CMK (cell line): ENCODE measurements around the gene PIEZO1.
"Not testable (repeated sequence)": the region's sequence is repeated elsewhere in the genome, so short reads cannot be mapped to it uniquely, and the experiment has no call there.

Experiments used
- DNase-seq: peaks from one replicate; pipeline ENCODE4 v3.0.0-alpha.2; 2010; ENCODE audit warnings: low read depth

The PIEZO1 gene

DNA sequence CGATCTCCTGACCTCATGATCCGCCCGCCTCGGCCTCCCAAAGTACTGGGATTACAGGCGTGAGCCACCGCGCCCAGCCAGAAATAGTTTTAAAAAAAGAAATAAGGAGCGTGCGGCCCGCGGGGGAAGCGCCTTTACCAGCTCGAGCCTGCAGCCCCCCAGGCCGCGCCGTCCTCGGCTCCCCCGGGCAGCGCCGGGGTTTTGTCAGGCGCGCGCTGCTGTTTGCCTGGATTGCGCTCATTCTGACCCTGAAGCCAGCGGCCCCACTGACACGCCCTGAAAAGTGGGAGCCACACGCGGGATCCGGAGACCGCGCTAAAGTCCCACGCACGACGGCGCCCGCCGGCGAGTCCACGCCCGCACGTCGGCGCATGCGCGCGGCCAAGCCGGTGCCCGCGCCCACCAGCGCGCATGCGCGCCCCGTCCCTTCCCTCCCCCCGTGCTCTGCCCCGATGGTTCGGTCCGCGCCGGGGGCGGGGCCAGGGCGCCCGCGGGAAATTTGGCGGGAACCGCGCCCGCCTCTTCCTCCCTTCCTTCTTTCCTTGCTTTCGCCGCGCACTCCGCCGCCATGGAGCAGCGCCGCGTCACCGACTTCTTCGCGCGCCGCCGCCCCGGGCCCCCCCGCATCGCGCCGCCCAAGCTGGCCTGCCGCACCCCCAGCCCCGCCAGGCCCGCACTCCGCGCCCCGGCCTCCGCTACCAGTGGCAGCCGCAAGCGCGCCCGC lies 18.4 kb upstream of the PIEZO1 start, which contains the start of gene CDT1:
TSS of gene CDT1 (plus strand) at position 526 of the 724 bp plus-strand sequence. CDS start at position 569, 43 bp downstream.
- DNase-seq = no peak

DNA sequence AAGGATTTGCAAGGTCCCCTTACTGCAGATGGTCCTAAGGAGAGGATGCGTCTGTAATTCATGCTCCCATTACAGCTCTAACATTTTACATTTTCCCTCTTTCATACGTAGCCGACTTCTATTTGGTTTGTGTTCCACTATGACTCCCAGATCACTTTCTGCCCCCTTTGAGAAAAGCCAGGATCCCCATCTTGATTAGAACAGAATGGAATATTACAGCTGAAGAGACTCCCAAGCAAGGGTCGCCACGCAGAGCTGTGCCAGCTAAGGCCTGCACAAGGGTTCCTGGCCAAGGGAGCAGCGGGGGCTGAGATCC lies 15.2 kb upstream of the PIEZO1 start:
- no peak for DNase-seq

DNA sequence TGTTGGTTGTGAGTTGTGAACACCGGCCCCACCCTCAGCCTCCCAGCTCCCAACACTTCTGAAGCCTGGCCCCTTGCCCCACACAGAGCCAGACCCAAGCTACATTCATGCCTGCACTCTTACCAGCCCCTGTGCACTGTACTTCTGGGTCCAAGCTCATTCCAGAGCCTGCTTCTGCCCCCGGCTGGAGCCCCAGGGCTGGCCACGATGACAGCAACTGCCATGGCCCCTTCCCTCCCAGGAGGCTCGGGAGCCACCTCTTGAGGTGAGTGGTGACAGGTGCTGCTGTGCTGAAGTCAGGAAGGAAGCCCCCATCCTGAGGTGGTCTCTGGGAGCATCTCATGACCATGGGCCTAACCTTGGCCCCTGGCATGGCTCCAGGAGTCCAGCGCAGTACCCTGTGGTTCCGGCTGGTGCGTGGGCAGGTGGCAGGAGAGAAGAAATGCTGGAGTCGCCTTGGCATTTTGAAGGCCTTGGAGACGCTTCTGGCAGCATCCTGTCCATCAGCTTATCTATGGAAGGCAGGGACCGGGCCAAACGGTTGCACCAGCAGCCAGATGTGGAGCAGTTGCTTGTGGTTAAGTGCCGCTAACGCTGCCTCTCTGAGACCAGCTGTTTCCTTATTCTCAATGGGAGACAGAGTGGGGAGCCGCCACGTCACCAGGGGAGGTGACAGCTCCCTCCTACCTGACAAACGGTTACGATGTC lies 14.7 kb upstream of the PIEZO1 start:
- peak; percentile 92 for DNase-seq

DNA sequence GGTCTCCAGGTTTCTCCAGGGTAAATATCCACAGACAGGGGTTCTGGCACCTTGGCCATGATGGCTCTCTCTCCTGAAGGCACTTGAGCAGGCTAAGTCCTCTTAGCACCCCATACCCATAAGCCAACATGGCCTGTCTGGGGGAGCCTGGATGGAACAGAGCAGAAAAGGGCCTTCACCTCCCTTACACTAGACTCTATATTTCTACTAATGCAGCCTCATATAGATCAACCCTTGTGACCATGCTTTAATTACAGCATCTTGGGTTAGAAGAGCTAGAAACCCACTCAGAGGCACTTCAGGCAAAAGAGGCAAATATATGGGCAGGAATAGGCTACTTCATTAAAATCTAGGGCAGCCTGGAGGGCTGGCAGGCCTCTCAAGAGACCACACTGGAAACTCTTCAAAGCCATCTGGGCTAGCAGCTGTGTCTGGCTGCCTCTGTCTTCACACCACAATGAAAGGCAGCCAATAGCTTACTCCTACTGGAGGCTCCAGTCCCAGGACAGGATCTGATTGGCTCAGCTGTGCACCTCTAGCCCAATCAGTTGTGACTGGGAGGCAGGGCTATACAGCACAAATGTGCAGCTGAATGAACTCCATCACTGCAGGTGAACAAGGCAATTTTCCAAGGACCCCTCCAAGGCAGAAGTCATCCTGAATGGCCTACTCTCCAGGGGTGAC lies 13.9 kb upstream of the PIEZO1 start:
- DNase-seq = no peak

DNA sequence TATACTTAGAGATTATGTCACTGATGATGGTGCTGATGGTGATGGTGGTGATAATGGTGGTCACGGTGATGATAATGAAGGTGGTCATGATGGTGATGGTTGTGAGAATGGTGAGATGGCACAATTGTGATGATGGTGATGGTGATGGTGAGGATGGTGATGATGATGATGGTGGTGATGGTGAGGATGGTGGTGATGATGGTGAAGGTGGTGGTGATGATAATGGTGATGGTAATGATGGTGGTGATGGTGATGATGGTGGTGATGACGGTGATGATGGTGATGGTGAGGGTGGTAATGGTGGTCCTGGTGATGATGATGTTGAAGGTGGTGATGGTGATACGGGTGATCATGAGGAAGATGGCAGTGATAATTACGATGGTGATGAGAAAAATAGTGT lies 13.1 kb upstream of the PIEZO1 start:
- DNase-seq = no peak

DNA sequence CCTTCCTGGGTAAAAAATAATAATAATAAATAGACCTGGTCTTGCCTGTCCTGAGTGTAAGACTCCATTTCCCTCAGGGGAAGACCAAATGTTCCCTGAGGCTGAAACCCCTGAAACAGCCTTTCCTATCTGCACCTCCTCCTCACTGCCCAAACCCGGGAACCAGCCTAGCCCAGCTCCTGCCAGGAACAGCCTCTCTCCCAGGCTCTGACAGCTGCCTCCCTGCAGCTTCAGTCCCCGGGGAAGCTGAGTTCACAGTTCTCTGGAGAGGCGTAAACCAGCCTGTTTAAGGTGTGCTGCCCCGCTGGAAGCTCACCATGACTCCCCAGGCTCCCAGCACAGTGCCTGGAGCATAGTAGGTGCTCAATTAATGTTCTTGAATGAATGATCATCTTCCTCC lies 11.3 kb upstream of the PIEZO1 start:
- DNase-seq = no peak

DNA sequence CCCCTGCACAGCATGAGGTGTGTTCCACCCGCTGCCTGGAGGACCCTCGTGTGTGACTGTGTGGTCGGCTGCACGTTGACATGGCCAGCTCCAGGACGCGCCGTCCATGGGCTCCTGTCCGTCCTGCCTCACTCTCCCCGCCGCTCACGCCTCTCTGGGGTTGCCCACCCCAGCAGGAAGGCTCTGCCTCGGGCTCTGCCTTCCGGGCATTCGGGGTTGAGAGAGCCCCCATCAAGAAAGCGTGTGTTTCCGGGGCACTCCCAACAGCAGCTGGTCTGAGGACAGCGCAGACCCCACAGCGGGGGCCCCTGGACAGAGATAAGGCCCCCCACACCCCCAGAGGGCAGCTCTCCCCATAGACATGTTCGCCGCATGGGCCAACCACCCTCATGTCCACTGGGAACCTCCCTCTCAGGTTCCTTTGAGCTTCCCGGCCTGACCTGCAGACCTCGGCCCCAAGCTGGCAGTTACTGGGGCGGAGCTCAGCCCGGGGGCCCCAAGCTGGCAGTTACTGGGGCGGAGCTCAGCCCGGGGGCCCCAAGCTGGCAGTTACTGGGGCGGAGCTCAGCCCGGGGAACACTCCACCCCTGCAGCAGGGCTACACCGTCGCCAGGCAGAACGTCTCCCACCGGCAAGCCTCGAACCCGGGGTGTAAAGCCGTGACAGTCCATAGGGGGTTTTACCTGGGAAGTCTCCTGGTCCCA lies 8.4 kb upstream of the PIEZO1 start:
- peak; percentile 79 for DNase-seq

DNA sequence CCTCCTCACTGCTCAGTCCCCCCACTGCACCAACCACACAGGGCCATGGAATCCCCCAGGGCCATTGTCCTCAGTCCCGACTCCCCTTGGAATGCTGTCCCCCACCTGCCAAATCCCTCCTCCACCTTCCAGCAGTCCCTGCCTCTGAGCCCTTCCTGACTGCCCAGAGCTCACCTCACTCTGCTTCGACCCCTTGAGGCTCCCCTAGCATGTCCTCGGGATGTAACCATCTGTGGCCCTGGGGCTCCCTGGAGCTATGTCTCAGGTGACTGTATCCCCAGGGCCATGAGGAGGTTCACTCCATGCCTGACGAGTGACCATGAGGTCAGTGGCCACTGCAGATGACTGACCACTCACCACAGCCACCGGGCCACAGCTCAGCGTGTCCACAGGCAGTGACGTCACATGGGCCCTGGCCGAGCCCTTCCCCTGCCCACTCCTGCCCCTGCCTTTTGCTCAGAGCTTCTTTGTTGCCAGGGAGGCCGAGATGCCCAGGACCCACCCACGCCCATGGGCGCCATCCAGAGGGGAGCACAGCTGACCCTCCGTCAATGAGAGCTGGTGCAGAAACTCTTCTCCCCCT lies 7.7 kb upstream of the PIEZO1 start:
- DNase-seq = no peak

DNA sequence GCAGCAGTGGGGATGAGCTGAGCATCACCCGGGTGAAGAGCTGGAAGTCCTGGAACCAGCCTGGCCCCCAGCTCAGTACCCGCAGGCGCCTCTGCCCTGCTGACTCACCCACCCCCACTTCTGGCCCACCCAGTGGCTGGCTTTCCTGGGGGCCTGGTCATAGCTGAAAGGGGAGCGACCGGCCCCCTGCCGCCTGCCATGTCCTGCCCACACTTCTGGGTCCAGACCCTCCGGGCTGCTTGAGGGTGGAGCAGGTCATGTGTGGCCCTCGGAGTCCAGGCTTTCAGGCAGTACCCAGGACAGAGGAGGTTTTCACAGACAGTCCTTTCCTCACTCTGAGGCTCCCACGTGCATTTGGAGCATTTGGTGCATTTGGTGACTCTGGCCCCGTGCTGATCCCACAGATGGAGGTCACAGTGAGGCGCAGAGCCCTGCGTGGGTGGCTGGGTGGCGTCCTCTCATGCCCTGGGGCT lies 7.1 kb upstream of the PIEZO1 start:
- no peak for DNase-seq

DNA sequence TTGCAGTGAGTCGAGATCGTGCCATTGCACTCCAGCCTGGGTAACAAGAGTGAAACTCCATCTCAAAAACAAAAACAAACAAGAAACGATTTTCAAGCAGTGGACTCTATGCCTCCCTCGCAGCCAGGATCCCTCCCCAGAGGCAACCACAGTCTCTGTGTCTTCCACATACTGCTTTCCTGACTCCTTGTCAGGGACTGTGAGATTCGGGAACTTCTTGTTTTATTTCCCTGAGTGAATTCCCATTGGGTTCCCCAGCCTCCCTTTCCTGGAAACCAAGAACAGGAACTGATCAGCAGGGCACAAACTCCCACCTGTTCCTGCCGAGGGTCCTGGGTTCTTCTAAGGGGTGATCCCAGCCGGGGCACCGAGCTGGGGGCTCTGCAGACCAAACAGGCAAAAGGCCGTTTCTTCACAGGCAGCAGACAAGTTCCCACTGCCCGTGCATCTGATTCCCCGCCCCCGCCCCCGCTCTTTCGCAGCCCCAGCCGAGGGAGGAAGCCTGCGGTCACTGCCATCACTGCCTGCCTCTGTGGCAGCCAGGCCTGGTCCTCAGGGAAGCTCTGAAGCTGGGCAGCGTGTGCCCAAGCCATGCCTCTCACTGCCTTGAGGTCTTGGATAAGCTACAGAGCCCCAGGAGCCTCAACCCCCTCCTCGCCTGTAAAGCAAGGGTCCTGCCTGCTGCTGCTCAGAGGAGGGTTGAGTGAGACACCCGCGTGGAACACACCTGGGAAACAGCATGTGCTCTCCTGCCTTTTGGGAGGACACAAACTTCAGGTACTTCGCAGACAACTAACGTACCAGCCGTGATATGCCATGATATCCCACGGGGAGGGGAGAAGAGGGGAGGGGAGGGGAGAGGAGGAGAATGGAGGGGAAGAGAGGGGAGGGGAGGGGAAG lies 5.5 kb upstream of the PIEZO1 start:
- peak; percentile 74 for DNase-seq

DNA sequence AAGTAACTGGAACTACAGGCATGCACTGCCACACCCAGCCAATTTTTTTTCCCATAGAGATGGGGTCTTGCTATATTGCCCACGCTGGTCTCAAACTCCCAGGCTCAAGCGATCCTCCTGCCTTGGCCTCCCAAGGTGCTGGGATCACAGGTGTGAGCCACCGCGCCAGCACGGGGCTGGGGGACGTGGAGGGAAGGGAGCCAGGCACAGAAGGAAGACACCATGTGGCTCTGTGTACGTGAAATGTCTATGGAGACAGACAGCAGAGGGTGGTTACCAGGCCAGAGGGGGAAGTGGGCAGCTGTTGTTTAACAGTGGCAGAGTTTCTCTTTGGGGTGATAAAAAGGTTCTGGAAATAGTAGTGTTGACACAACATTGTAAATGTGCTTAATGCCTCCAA lies 4.6 kb upstream of the PIEZO1 start:
- no peak for DNase-seq

DNA sequence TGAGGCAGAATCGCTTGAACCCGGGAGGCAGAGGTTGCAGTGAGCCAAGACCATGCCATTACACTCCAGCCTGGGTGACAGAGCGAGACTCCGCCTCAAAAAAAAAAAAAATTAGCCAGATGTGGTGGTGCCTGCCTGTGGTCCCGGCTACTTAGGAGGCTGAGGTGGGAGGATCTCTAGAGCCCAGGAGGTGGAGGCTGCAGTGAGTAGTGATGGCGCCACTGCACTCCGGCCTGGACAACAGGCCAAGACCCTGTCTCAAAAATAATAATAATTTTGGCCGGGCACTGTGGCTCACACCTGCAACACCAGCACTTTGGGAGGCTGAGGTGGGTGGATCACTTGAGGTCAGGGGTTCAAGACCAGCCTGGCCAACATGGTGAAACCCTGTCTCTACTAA lies 3.7 kb upstream of the PIEZO1 start:
- not testable (repeated sequence) for DNase-seq

DNA sequence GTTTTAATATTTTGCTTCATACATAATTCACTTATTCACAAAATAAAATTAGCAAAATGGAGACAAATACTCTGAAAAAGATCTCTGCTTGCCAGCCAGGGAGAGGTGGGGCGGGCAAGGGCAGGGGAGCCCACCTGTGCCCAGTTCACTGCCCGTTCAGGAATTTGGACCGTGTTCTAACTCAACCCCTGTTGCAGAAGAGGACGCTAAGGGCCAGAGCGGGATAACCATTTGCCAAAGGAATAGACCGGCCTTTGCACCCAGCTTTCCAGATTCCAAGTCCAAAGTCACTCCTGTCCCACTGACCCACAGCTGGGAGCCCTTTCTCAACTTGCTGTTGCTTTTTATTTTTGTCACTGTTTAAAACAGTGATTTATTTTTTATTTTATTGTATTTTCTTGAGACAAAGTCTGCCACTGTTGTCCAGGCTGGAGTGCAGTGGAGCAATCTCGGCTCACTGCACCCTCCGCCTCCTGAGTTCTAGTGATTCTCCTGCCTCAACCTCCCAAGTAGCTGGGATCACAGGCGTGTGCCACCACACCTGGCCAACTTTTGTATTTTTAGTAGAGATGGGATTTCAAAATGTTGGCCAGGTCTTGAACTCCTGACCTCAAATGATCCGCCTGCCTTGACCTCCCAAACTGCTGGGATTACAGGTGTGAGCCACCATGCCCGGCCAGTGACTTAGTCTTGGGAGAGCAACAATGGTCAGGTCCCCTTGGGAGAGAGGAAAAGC lies 2.7 kb upstream of the PIEZO1 start:
- no peak for DNase-seq

DNA sequence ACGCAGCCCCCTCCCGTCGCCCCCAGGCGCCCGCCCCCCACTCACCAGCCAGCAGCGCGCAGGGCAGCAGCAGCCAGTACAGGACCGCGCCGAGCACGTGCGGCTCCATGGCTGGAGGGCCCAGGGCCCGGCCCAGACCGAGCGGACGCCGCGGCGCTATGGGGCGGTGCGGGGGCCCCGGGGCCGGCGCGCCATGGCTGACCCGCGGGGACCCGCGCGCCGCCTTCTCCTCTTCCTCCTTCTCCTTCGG lies 239 bp downstream of the PIEZO1 start:
- DNase-seq = no peak

DNA sequence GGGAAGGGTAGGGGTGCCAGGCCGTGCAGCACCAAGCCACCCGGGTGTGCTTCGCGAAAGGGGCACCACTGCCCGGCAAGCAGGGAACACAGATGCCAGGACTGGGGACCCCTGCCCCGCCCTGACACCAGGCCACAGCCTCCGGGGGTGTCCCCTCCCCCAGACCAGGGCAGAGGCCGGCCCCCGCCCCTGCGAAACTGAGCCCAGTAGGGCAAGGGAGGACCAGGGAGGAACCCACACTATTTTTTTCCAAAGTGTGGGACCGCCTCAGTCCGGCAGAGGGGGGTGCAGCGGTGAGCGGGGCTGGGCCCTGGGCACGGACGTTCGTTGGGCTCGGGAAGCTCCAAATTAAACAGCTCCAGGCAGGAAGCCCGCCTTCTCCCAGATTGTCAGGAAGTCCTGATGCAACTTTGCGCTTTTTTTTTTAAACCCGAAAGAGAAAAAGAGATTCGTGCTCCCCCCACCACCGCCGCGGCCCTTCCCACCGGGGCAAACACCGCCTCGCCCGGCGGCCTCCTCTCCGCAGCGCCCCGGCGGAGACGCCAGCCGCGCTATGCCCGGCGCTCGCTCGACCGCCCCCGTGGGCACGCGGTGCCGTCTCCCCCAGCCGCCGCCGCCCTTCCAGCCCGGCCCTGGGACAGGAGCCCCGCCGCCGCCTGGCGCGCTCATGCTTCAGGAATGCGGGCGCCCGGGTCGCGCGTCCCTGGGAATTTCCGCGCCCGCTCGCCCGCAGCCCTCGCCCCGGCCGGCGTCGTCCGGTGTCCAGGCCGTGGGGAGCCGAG lies 755 bp downstream of the PIEZO1 start:
- peak; percentile 75 for DNase-seq

DNA sequence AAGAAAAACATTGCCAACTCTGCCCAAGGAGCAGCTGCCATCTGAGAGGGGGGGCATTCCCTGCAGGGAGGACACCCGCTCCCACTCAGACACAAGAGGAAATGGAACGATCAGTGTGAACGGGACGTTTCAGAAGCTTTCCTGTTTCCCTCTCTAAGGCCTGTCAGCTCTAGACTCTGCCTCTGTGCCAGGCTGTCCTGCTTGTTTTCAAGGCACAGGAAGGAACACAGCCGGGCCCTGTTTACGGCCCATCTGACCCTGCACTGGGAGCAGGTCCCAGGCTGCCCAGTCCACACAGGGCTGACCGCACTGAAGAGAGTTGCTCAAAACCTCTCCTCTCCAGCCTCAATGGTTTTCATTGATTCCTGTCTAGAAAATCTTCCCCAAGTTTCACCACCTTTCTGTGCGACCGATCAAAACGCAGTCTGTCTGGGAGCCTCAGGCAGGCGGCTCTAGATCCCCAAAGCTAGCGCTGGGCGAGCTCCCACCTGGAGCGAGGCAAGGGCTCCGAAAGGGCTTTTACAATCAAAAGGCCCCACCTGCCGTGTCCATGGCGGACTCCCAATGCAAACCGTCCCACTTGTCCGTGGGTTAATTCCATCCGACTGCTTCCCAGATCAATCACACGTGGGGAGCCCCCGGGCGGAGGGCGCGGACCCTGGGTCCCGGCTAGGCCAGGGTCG lies 1.5 kb downstream of the PIEZO1 start:
- DNase-seq = no peak

DNA sequence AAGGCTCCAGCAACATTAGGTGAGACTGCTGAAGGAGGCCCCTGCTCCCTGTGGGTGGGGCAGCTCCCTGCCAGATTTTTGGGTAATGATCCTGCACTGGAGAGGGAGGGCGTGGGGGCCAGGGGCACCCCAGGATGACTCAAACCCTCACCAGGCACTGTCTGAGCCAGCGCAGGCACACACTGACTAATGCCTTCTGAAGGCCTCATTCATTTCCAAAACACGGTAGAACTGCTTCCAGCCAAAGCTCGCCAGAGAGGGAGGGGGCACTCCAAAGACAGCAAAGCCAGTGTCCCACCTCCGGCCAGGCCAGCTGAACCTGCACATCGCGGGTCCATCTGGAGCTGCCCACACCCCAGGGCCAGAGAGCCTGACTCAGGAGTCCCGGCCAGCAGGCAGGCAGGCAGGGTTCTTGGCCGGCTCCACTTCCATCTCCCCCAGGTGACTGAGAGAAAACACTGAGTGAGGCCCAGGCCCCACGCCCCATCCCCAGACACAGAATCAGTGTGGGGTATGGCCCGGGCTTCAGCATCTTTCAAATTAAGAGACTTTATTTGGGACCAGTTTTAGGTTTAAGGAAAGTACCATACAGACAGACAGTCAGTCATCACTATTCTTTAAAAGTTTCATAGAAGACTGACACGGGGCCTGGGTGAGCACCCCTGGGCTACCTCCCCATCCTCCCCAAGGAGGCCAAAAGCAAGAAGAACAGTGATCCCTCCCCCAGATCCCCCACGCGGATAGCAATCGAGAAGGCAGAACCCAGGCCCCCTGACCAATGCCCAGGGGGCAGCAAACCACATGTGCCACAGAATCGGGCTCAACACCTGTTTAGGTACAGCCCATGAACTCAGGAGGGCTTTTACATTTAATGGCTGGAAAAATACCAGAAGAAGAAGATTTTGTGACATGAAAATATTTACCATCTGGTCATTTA lies 2.3 kb downstream of the PIEZO1 start:
- no peak for DNase-seq
